NCI-H1105 treated with DMSO at 0.1 percent for 48 hours (cell line): ENCODE measurements around the gene POMZP3.
"Not testable (repeated sequence)": the region's sequence is repeated elsewhere in the genome, so short reads cannot be mapped to it uniquely, and the experiment has no call there.

ENCODE experiments used
- DNase-seq: peaks from one replicate; lab custom pipeline; 2025; lab: John Stamatoyannopoulos, UW

The POMZP3 gene

DNA sequence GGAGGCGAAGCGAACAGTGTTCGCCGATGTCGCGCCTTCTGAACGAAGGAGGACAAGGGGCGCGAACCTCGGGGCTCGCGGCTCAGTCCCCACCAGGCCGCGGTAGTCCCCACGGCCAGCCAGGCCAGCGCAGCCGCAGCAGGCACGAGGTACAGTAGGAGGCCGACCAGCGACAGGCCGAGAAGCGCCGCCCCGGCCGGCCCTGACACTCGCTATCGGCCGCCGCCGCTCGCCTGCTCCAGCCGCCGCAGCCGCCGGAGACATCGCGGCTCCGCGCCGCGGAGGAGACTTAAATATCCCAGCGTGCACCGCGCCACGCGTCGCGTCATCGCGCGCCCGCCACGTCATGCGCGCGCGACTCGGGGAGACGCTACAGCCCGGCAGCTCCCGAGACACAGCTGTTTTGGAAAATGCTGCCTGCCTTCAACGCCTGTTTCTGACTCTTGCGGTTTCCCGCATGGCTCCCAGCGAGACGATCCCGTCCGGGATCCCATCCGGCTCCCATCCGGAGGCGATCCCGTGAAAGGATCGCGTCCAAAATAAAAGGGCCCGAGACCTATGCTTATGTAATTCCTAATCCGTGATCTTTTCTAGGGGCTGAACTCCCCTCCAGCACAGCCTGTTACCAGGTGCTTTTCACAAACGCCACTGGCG, at the start of gene POMZP3:
POMZP3 (minus strand) TSS at position 291 of the 654 bp plus-strand sequence. CDS start 1,215 bp downstream, outside the sequence.
- not testable (repeated sequence) for DNase-seq

DNA sequence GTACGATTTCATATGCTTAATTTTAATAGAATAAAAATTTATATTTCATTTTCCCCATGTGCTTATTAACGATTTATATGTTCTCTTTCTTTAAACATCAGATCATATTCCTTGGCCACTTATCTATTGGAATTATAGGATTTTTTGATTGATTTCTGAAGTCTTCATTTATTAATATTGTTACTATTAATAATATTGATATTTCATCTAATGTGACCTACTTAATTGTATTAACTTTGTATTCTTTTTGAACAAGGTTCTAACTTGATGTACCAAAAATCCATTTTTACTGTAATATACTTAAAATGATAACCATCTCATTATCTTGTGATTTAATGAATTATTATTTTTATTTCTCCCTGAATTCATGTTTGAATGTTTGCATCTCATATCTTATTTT, 48.7 kb upstream of the POMZP3 start:
- DNase-seq, result not testable (repeated sequence)

DNA sequence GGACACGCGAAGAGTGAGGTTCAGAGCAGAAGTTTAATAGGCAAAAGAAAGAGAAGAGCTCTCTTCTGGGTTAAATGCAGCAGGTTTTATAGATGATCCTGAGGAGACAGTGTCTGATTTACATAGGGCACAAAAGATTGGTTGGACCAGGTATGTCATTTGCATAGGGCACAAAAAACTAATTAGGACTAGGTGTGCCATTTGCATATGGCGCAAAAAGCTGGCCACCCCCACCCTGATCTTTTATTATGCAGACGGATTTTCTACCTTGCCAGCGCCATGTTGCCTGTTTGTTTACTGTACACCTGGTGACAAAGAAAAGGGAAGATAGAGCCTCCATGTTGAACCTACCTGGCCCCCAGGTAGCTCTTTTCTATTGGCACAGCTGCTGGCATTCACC, 46.3 kb upstream of the POMZP3 start:
- DNase-seq, result not testable (repeated sequence)

DNA sequence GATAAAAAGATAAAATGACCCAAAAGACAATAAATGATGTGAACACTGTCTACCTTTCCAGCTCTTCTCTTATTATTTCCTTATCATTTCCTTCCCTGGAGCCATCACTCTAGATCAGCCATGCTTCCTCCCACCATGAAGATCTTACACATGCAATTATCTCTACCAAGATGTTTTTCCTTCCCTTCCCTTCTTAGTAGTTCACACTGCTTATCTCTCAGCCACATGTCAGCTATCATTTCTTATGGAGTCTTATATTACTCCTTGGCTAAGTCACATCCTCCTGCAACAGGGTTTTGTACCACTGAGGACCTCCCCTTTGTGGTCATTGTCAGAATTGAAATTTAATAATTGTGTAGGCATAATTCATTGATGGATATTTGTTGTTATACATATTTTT, 32.1 kb upstream of the POMZP3 start:
- DNase-seq, result not testable (repeated sequence)

- DNase-seq, result not testable (repeated sequence)
Observed at GRCh38 chr7:76656425-76656824, 29.3 kb upstream of the POMZP3 start.

DNA sequence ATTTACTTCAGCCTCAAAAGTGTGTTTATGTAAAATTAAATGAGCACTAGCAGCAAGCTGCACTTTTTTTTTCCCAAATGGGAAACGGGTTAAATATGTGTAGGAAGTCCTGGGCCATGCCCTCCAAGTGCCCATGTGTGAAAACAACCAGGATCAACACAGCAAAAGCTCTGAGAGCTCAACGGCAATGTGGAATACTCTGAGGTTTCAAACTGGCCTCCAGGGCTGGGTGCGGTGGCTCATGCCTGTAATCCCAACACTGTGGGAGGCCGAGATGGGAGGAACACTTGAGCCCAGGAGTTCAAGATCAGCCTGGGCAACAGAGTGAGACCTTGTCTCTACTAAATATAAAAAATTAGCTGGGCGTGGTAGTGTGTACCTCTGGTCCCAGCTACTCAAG, 15.5 kb upstream of the POMZP3 start:
- not testable (repeated sequence) for DNase-seq

GRCh38 chr7:76637061-76637691, 10.1 kb upstream of the POMZP3 start:
- DNase-seq, result not testable (repeated sequence)

DNA sequence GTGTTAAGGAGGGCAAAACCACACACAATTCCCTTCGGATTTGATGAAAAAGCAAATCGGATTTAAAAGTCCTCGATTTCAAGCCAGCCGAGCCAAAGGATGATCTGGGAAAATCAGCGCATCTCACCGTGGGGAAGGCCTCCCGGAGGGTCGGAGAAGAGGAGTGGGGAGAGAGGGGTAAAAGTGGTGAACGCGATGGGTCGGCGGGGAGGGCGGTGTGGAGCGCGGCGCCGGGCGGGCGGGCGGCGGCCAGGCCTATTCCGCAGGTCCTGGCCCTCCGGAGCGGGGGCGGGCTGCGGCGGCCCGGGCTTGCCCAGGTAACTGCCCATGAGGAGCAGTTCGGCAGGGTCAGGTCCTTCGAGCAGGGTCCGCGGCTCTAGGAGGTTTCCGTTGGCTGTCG, 498 bp downstream of the POMZP3 start:
- DNase-seq, result not testable (repeated sequence)

DNA sequence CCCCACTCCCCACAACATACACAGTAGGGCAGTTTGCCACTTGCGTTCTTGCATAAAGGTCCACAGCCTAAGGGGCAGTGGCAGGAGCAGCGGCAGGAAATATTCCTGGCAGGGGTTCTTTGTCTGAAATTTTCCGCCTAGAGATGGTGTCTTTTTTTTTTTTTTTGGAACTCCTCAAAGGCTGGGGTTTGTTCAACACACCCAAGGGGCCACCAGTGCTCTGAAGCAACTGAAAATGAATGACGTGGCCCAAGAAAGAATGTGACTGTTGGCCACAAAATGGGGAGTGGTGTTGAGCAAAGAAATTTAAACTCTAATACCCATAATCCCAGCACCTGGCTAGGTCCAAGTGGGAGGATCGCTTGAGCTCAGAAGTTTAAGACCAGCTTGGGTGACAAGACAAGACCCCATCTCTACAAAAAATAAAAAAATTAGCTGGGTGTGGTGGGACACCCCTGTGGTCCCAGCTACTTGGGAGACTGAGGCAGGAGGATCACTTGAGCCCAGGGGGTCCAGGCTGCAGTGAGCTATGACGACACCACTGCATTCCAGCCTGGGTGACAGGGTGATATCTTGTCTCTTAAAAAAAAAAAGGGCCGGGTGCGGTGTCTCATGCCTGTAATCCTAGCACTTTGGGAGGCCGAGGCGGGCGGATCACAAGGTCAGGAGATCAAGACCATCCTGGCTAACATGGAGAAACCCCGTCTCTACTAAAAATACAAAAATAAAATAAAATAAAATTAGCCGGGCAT, 7.5 kb downstream of the POMZP3 start:
- DNase-seq, result not testable (repeated sequence)

DNA sequence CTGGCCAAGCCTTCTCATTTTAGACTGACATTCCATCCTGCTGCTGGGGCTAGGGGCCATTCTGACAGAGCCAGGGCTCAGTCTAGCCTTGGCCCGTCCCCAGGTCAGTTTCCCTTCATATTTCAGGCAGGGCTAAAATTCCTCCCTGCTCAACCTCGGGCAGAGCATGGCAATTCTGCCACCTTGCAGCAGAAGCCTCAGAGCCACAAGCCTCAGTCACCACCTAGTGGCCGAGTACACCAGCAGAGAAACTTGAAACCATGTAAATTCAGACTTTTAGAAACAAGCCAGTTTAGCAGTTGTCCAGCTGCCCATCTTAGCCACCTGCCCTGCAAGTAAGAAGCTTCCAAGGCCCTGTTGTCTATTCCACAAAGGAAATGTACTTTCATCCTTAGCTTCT, 13.3 kb downstream of the POMZP3 start:
- not testable (repeated sequence) for DNase-seq

DNA sequence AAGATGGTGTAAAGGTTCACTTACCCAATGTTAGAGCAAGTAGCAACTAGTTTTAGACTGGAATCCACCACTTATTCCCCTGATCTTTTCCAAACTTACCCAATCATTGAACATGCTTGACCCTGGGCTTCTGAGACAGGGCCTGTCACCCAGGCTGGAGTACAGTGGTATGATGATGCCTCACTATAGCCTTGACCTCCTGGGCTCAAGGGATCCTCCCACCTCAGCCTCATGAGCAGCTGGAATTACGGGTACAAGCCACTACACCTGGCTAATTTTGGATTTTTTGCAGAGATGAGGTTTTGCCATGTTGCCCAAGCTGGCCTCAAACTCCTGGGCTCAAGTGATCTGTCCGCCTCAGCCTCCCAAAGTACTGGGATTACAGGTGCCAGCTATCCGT, 14.8 kb downstream of the POMZP3 start:
- not testable (repeated sequence) for DNase-seq

- not testable (repeated sequence) for DNase-seq
Observed at GRCh38 chr7:76609864-76610263, 17.2 kb downstream of the POMZP3 start.

DNA sequence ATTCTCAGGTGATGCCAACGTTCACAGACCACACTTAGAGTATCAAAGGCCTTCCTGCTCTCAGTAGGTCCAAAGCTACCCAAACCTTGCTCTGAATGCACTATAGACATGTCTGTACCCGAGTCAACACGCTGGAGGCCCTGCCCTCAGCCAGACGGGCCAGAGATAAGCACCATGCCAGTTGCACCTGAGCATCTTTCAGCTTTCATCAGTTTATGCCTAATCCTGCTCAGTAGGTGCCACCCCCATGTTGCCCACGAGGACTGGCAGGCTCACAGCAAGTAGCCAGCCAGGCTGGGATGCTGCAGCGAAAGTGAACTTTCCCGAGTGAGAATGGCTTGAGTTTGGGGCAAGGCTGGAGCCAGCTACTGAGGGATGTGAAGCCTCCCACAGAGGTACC, 18.6 kb downstream of the POMZP3 start:
- DNase-seq, result not testable (repeated sequence)

GRCh38 chr7:76606027-76606426, 21.1 kb downstream of the POMZP3 start:
- DNase-seq, result not testable (repeated sequence)

DNA sequence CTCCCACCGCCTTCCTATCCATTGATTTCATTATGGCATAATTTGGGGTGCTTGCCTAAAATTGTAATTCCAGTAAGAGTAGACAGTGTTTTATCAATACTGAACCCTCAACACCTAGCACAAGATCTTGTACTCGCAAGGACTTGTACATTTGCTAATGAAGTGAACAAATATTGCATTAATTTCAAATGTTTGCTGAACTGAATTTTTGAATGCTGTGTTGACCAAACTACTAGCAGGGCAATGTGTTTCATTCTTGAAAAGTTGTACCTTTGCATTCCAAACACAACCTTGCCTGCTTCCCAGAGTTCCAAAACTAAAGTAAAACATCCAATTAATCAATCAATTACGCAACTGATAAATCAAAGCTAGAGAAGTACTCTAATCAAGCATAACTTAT, 26.4 kb downstream of the POMZP3 start:
- DNase-seq, result not testable (repeated sequence)

- not testable (repeated sequence) for DNase-seq
Observed at GRCh38 chr7:76600116-76600482, 27.0 kb downstream of the POMZP3 start.

DNA sequence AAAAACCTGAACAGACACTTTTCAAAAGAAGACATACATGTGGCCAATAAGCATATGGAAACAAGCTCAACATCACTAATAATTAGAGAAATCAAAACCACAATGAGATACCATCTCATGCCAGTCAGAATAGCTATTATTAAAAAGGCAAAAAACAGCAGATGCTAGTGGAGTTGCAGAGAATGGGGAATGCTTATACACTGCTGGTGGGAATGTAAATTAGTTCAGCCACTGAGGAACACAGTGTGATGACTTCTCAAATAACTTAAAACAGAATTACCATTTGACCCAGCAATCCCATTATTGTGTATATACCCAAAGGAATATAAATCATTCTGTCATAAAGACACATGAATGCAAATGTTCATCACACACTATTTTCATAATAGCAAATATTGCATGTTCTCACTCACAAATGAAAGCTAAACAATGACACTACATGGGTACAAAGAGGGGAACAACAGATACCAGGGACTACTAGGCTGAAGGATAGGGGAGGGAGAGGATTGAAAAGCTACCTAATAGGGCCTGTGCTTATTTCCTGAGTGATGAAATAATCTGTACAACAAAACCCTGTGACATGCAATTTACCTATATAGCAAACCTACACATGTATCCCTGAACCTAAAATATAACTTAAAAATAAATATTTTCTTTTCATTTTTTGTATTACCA, 28.4 kb downstream of the POMZP3 start:
- DNase-seq, result not testable (repeated sequence)

GRCh38 chr7:76597288-76597687, 29.8 kb downstream of the POMZP3 start:
- DNase-seq, result not testable (repeated sequence)

- not testable (repeated sequence) for DNase-seq
Observed at GRCh38 chr7:76592694-76593093, 34.4 kb downstream of the POMZP3 start.

DNA sequence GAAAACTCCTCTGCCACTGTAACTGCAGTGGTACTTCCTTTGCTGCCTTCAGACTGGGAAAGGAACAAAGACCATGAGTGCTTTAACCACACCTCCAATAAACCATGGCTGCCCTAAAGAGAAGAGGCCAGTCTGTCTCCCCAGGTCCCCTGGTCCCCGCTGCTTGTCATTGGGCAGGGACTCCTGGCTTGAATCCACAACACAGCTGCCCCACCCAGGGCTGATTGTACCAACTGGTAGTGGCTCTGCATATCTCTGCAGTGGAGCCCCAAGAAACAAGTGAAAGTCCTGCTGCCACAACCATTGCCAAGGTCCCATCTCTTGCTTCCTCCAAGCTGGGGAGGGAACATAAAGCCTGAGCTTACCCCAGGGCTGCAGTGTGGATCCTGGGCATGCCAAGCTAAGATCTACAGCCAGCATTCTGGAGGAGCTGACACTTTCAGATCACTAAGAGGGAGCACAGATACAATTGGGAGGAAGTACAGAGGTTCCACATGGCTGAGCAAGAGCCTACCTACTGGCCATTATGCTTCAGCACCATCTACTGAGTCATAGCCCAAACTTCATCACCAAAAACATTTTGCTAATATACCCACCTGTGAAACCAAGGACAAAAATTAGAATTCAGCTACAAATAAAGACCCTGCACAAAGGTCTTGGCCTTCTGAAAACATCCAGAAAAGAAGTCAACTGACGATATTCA, 35.3 kb downstream of the POMZP3 start:
- not testable (repeated sequence) for DNase-seq

- DNase-seq, result not testable (repeated sequence)
Observed at GRCh38 chr7:76591033-76591432, 36.0 kb downstream of the POMZP3 start.

- DNase-seq, result not testable (repeated sequence)
Observed at GRCh38 chr7:76588586-76588985, 38.5 kb downstream of the POMZP3 start.
